ENCODE data around the gene POLR3H.

Gene POLR3H

GRCh38 chr22:41528132-41528766 lies 16.0 kb downstream of the POLR3H start:
- H3K27me3 ChIP-seq (ENCODE audit: insufficient read depth, poor library complexity, severe bottlenecking) = no peaks in the 10 kb centered on the region
- no peak for DNase-seq (ENCODE audit: low read depth in 1 of 2, low spot score in 1 of 2)
- H3K4me3 ChIP-seq (replicated peaks; ENCODE audit: insufficient read depth, low read length) = no peak overlapping the region
- peak; percentile 67; the same call in 1 of the 2 replicates for TF ChIP-seq POLR2AphosphoS5 (IDR thresholded peaks at IDR 0.05; ENCODE audit: low read depth)
- TF ChIP-seq SPI1 (IDR thresholded peaks at IDR 0.05; ENCODE audit: borderline replicate concordance, low read depth) = no peak
- no peak overlapping the region for H3K27ac ChIP-seq (replicated peaks)

DNA sequence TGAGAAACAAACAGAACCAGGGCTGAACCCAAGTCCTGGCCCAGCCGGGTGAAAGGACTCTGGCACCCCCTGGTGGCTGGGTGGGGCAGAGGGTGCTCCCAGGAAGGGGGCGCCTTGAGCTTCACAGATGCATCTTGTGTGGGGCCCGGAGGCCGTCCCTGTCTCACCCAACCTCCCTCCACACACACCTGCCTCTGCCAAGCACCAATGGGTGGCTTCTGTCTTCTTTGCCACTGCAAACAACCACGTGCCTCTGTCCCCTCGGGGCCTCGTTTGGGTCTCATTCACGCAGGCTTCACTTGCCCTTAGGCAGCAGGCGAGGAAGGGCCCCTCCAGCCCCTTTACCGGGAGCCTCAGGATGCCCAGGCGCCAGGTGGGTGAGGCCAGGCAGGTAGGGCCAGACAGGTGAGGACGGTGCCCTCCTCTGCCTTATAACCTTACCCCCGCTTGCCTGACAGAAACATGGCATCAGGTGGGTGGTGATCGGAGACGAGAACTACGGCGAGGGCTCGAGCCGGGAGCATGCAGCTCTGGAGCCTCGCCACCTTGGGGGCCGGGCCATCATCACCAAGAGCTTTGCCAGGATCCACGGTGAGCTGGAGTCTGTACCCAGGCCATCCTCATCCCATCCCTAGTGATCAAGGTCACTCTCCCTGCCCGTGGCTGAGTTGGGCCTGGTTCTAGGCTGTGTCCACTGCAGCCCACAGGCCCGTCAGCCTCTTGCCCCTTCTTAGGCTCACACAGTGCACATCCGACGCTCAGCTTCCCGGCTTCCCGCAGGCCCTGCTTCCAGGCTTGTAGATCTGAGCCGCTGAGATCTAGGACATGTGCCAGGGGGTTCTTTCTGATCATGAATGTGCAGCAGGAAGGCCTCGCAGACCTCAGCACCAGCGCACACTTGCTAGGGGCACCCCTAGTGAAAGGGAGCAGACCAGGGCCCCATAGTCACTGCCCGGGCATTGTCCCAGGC lies 17.2 kb downstream of the POLR3H start:
- Histone ChIP-seq H3K27ac (replicated peaks) (no peak overlapping the region), H3K27me3 (ENCODE audit: insufficient read depth, poor library complexity, severe bottlenecking) (no peaks in the 10 kb centered on the region)
- DNase-seq (ENCODE audit: low read depth in 1 of 2, low spot score in 1 of 2) = peak in 1 of 2 experiments; percentile 38

DNA sequence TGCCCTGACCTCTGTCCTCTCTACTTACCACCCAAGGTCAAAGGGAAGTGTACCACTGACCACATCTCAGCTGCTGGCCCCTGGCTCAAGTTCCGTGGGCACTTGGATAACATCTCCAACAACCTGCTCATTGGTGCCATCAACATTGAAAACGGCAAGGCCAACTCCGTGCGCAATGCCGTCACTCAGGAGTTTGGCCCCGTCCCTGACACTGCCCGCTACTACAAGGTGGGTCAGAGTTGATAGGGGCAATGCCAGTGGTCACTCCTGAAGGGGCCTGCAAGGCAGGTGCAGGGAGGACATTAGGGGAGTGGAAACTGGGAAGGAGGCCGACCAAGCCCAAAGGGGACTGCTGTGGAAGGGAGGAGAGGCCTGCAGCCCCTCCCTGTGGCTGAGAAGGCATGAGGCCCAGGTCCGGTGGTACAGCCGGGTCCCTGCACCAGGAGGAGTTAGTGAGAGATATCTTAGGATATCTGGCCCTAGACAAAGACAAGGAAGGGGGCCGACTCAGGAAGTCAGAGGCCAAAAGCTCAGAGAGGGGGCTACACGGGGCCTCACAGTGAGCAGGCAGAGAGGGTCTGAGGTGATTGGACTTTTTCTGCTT lies 17.9 kb downstream of the POLR3H start:
- DNase-seq (ENCODE audit: low read depth in 1 of 2, low spot score in 1 of 2) = no peak
- TF ChIP-seq, protein P1, sequence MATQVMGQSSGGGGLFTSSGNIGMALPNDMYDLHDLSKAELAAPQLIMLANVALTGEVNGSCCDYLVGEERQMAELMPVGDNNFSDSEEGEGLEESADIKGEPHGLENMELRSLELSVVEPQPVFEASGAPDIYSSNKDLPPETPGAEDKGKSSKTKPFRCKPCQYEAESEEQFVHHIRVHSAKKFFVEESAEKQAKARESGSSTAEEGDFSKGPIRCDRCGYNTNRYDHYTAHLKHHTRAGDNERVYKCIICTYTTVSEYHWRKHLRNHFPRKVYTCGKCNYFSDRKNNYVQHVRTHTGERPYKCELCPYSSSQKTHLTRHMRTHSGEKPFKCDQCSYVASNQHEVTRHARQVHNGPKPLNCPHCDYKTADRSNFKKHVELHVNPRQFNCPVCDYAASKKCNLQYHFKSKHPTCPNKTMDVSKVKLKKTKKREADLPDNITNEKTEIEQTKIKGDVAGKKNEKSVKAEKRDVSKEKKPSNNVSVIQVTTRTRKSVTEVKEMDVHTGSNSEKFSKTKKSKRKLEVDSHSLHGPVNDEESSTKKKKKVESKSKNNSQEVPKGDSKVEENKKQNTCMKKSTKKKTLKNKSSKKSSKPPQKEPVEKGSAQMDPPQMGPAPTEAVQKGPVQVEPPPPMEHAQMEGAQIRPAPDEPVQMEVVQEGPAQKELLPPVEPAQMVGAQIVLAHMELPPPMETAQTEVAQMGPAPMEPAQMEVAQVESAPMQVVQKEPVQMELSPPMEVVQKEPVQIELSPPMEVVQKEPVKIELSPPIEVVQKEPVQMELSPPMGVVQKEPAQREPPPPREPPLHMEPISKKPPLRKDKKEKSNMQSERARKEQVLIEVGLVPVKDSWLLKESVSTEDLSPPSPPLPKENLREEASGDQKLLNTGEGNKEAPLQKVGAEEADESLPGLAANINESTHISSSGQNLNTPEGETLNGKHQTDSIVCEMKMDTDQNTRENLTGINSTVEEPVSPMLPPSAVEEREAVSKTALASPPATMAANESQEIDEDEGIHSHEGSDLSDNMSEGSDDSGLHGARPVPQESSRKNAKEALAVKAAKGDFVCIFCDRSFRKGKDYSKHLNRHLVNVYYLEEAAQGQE (IDR thresholded peaks at IDR 0.05; ENCODE audit: insufficient replicate concordance, low read depth) = no peak
- TF ChIP-seq CTCF (IDR thresholded peaks at IDR 0.05; ENCODE audit: insufficient read depth, low read length) (no peak), POLR2AphosphoS5 (IDR thresholded peaks at IDR 0.05; ENCODE audit: low read depth) (peak; percentile 59; the same call in 1 of the 2 replicates), SPI1 (IDR thresholded peaks at IDR 0.05; ENCODE audit: borderline replicate concordance, low read depth) (no peak)
- H3K27me3 ChIP-seq (ENCODE audit: insufficient read depth, poor library complexity, severe bottlenecking) = no peaks in the 10 kb centered on the region
- no peak overlapping the region for H3K27ac ChIP-seq (replicated peaks)
- H3K4me3 ChIP-seq (replicated peaks; ENCODE audit: insufficient read depth, low read length) = no peak overlapping the region

More for the DNA sequence above, 17.2 kb downstream of the POLR3H start:
- no peak overlapping the region for H3K4me3 ChIP-seq (replicated peaks; ENCODE audit: insufficient read depth, low read length)
- TF ChIP-seq POLR2AphosphoS5 (IDR thresholded peaks at IDR 0.05; ENCODE audit: low read depth) = peak; percentile 79
- no peak for TF ChIP-seq GABPA (IDR thresholded peaks at IDR 0.05; ENCODE audit: low read depth)
- TF ChIP-seq CTCF (IDR thresholded peaks at IDR 0.05; ENCODE audit: insufficient read depth, low read length) = peak; percentile 78

- TF ChIP-seq, protein P1 (IDR thresholded peaks at IDR 0.05; ENCODE audit: insufficient replicate concordance, low read depth) = no peak
- peak; percentile 43 for TF ChIP-seq POLR2AphosphoS5 (IDR thresholded peaks at IDR 0.05; ENCODE audit: low read depth)
- Histone ChIP-seq H3K27me3 (ENCODE audit: insufficient read depth, poor library complexity, severe bottlenecking) (no peaks in the 10 kb centered on the region), H3K27ac (replicated peaks) (no peak overlapping the region), H3K4me3 (replicated peaks; ENCODE audit: insufficient read depth, low read length) (no peak overlapping the region)
- DNase-seq (ENCODE audit: low read depth in 1 of 2, low spot score in 1 of 2) = no peak
Measured at GRCh38 chr22:41525450-41526225, 18.6 kb downstream of the POLR3H start.
